Liver (tissue), 9 donors: ENCODE results near the gene BARX2. TPM values are rescaled to one million over a fixed set of nuclear protein-coding genes. Genes with fewer than 3 reads are reported as not detected.
A peak's percentile ranks its signal among the peaks of the same experiment; 100 is the strongest.

ENCODE experiments used
- DNase-seq: peaks from one replicate; pipeline ENCODE4 v3.0.0-alpha.2; 2017; ENCODE audit warnings: low spot score
- H3K27ac ChIP-seq, 2 donors: one replicate each; pipeline ENCODE4 v1.7.0; 2013; ENCODE audit warnings: inconsistent platforms in 2 of 2, low read length in 2 of 2, control low read depth in 1 of 2, low read depth in 1 of 2, mild to moderate bottlenecking in 1 of 2
- H3K27me3 ChIP-seq, 4 donors: one replicate each; pipeline versions ENCODE4 v1.6.1 to v1.7.0; 2013; ENCODE audit warnings: low read length in 3 of 4, inconsistent platforms in 1 of 4, mild to moderate bottlenecking in 1 of 4, moderate library complexity in 1 of 4; ENCODE audit not compliant: control insufficient read depth in 4 of 4, insufficient read depth in 4 of 4
- H3K36me3 ChIP-seq, 4 donors: one replicate each; pipeline versions ENCODE4 v1.6.1 to v1.7.0; 2013; ENCODE audit warnings: low read length in 3 of 4, mild to moderate bottlenecking in 3 of 4, low read depth in 1 of 4, moderate library complexity in 1 of 4; ENCODE audit not compliant: control insufficient read depth in 4 of 4, insufficient read depth in 3 of 4
- H3K4me1 ChIP-seq, 4 donors: one replicate each; pipeline versions ENCODE4 v1.6.1 to v1.7.0; 2013; ENCODE audit warnings: low read length in 3 of 4, mild to moderate bottlenecking in 3 of 4, moderate library complexity in 1 of 4; ENCODE audit not compliant: control insufficient read depth in 4 of 4, insufficient read depth in 4 of 4
- H3K4me3 ChIP-seq, 3 donors: one replicate each; pipeline versions ENCODE4 v1.6.1 to v1.7.0; 2013; ENCODE audit warnings: low read length in 3 of 3, control low read depth in 1 of 3, low read depth in 1 of 3, mild to moderate bottlenecking in 1 of 3
- H3K9ac ChIP-seq, 2 donors: one replicate each; pipeline ENCODE4 v1.7.0; 2013; ENCODE audit warnings: low read length in 2 of 2, mild to moderate bottlenecking in 2 of 2, moderate library complexity in 2 of 2, control low read depth in 1 of 2, low read depth in 1 of 2
- H3K9me3 ChIP-seq, 4 donors: one replicate each; pipeline versions ENCODE4 v1.6.1 to v1.7.0; 2013; ENCODE audit warnings: low read length in 3 of 4; ENCODE audit not compliant: control insufficient read depth in 4 of 4
- ATF3 ChIP-seq: IDR thresholded peaks from 2 replicates; pipeline ENCODE4 v1.6.1; 2016; ENCODE audit warnings: antibody characterized with exemption
- CTCF ChIP-seq: fragments of 150-350 bp; IDR thresholded peaks from 2 replicates; pipeline ENCODE4 v1.5.1; 2017; ENCODE audit warnings: improper control_type of control experiment, low read depth, low read length; ENCODE audit not compliant: missing input control
- EGR1 ChIP-seq, 2 donors: IDR thresholded peaks; 2 replicates each; pipeline ENCODE4 v1.6.1; 2016 to 2018; ENCODE audit warnings: antibody characterized with exemption in 2 of 2, low read depth in 2 of 2
- FOXA1 ChIP-seq: IDR thresholded peaks from 2 replicates; pipeline ENCODE4 v1.6.1; 2016; ENCODE audit warnings: antibody characterized with exemption
- FOXA2 ChIP-seq: IDR thresholded peaks from 2 replicates; pipeline ENCODE4 v1.6.1; 2016; ENCODE audit warnings: antibody characterized with exemption
- GABPA ChIP-seq, 2 donors: IDR thresholded peaks in 1 of 2; conservative IDR thresholded peaks in 1 of 2; 2 replicates each; pipeline ENCODE4 v1.6.1; 2016; ENCODE audit warnings: antibody characterized with exemption in 2 of 2, mild to moderate bottlenecking in 1 of 2, moderate library complexity in 1 of 2
- HNF4A ChIP-seq, 2 donors: conservative IDR thresholded peaks; 2 replicates each; pipeline ENCODE4 v1.6.1; 2016; ENCODE audit warnings: antibody characterized with exemption in 2 of 2, mild to moderate bottlenecking in 2 of 2
- HNF4G ChIP-seq: IDR thresholded peaks from 2 replicates; pipeline ENCODE4 v1.6.1; 2016; ENCODE audit warnings: antibody characterized with exemption
- JUND ChIP-seq, 2 donors: IDR thresholded peaks; 2 replicates each; pipeline ENCODE4 v1.6.1; 2016; ENCODE audit warnings: antibody characterized with exemption in 2 of 2
- MAX ChIP-seq: IDR thresholded peaks from 2 replicates; pipeline ENCODE4 v1.6.1; 2016; ENCODE audit warnings: antibody characterized with exemption
- NR2F2 ChIP-seq: IDR thresholded peaks from 2 replicates; pipeline ENCODE4 v1.6.1; 2016; ENCODE audit warnings: antibody characterized with exemption
- RAD21 ChIP-seq, 2 donors: IDR thresholded peaks; 2 replicates each; pipeline ENCODE4 v1.6.1; 2016; ENCODE audit warnings: antibody characterized with exemption in 2 of 2, mild to moderate bottlenecking in 2 of 2
- REST ChIP-seq: IDR thresholded peaks from 2 replicates; pipeline ENCODE4 v1.6.1; 2016; ENCODE audit warnings: antibody characterized with exemption, mild to moderate bottlenecking
- RXRA ChIP-seq, 2 donors: IDR thresholded peaks; 2 replicates each; pipeline ENCODE4 v1.6.1; 2017 to 2018; ENCODE audit warnings: antibody characterized with exemption in 2 of 2, mild to moderate bottlenecking in 1 of 2
- SP1 ChIP-seq: IDR thresholded peaks from 2 replicates; pipeline ENCODE4 v1.6.1; 2018; ENCODE audit warnings: antibody characterized with exemption, mild to moderate bottlenecking
- TAF1 ChIP-seq: conservative IDR thresholded peaks from 2 replicates; pipeline ENCODE4 v1.6.1; 2016; ENCODE audit warnings: antibody characterized with exemption, mild to moderate bottlenecking
- YY1 ChIP-seq: IDR thresholded peaks from 2 replicates; pipeline ENCODE4 v1.6.1; 2016; ENCODE audit warnings: antibody characterized with exemption, mild to moderate bottlenecking
- ZBTB33 ChIP-seq: IDR thresholded peaks from 2 replicates; pipeline ENCODE4 v1.6.1; 2016; ENCODE audit warnings: antibody characterized with exemption
- WGBS: extraction: QIAGEN DNeasy Blood & Tissue Kit; methylation state at CpG from one replicate; pipeline ENCODE4 v1.1.7; 2013; 5-methylcytosine and 5-hydroxymethylcytosine counted together
- polyA plus RNA-seq, 2 donors: library from polyadenylated mRNA; stranded (reverse) in 1 of 2; unstranded in 1 of 2; fragments of 200-250 nt in 1 of 2; fragments of >200 nt in 1 of 2; fragmentation: Nextera tagmentation in 1 of 2; extraction: Ambion mirVana in 1 of 2; gene quantifications; one replicate each; pipeline versions ENCODE4 v1.2.1 to v1.2.3, GENCODE V29; 2013 to 2015
- total RNA-seq, 2 donors: library from RNA; depleted of rRNA; stranded (reverse); fragments of >200 nt; gene quantifications; one replicate each; pipeline ENCODE4 v1.2.3, GENCODE V29; 2014
- donor health status: healthy.
- donor health status: healthy.
- donor health status: healthy.
- donor health status: healthy.
- donor health status: healthy.

BARX2 gene
- total and polyA plus RNA-seq, 4 donors, result not detected

- TF ChIP-seq REST, result no peak
- TF ChIP-seq RAD21 (IDR thresholded peaks at IDR 0.05), result no peak
- no peak for TF ChIP-seq JUND (IDR thresholded peaks at IDR 0.05)
- no peak for TF ChIP-seq YY1
Measured at GRCh38 chr11:129458756-129459535, 83.3 kb downstream of the BARX2 start (continued).

GRCh38 chr11:129460714-129461113, 85.1 kb downstream of the BARX2 start:
- Histone ChIP-seq H3K27me3 (peaks cover 0 to 3% (median 0%) of the 10 kb centered on the region in 4 donors), H3K4me1 (no peaks in the 10 kb centered on the region), H3K9me3 (no peaks in the 10 kb centered on the region), H3K36me3 (no peaks in the 10 kb centered on the region), H3K4me3 (no peak overlapping the region), H3K9ac (no peak overlapping the region), H3K27ac (no peak overlapping the region)
- 28% methylated on average over 2 of the region's 2 CpGs for WGBS
- DNase-seq, result no peak
- TF ChIP-seq ATF3 (no peak), RXRA (IDR thresholded peaks at IDR 0.05) (peak in 1 of 2 donors; percentile 51), HNF4A (conservative IDR thresholded peaks at IDR 0.05) (peak in 1 of 2 donors; percentile 26)

- Histone ChIP-seq H3K4me1 (no peaks in the 10 kb centered on the region), H3K27me3 (peaks cover 0 to 15% (median 0%) of the 10 kb centered on the region in 4 donors), H3K4me3 (no peak overlapping the region), H3K9me3 (no peaks in the 10 kb centered on the region), H3K27ac (no peak overlapping the region), H3K36me3 (no peaks in the 10 kb centered on the region), H3K9ac (no peak overlapping the region)
- DNase-seq, result no peak
- WGBS, result 72% methylated on average over 1 of the region's 1 CpG
- no peak for TF ChIP-seq YY1
- TF ChIP-seq FOXA1, result no peak
- TF ChIP-seq HNF4G, result no peak
- no peak for TF ChIP-seq TAF1
- TF ChIP-seq GABPA (IDR thresholded peaks at IDR 0.05 in 1 of 2, conservative IDR thresholded peaks at IDR 0.05 in 1 of 2), result no peak
- no peak for TF ChIP-seq EGR1 (IDR thresholded peaks at IDR 0.05; ENCODE audit: low read depth in 2 of 2)
- no peak for TF ChIP-seq REST
- no peak for TF ChIP-seq RXRA (IDR thresholded peaks at IDR 0.05)
- no peak for TF ChIP-seq NR2F2
- TF ChIP-seq ATF3, result no peak
- TF ChIP-seq CTCF, result no peak
- TF ChIP-seq HNF4A (conservative IDR thresholded peaks at IDR 0.05), result no peak
- TF ChIP-seq MAX, result no peak
- no peak for TF ChIP-seq SP1
- TF ChIP-seq JUND (IDR thresholded peaks at IDR 0.05), result no peak
- TF ChIP-seq RAD21 (IDR thresholded peaks at IDR 0.05), result no peak
- TF ChIP-seq ZBTB33, result no peak
- TF ChIP-seq FOXA2, result no peak
Measured at GRCh38 chr11:129484068-129484467, 108.4 kb downstream of the BARX2 start.
